Fibroblast of pulmonary artery (primary cell): Measurements from ENCODE around the gene CDCA7.
A peak's percentile ranks its signal among the peaks of the same experiment; 100 is the strongest.
"Not testable (repeated sequence)": the region's sequence is repeated elsewhere in the genome, so short reads cannot be mapped to it uniquely, and the experiment has no call there.

ENCODE experiments used
- DNase-seq: peaks from one replicate; pipeline ENCODE4 v3.0.0-alpha.2; 2010; ENCODE audit warnings: low read depth
- H3K4me3 ChIP-seq: replicated peaks from 2 replicates; pipeline ENCODE4 v1.5.1; 2011; ENCODE audit warnings: low read depth, mild to moderate bottlenecking, control low read depth, low read length, moderate library complexity
- TF ChIP-seq, protein P1 (sequence below): IDR thresholded peaks from 2 replicates; pipeline ENCODE4 v1.5.1; 2011; ENCODE audit warnings: mild to moderate bottlenecking, control low read depth, low read length, inconsistent platforms; ENCODE audit errors: missing control alignments

Gene CDCA7

DNA sequence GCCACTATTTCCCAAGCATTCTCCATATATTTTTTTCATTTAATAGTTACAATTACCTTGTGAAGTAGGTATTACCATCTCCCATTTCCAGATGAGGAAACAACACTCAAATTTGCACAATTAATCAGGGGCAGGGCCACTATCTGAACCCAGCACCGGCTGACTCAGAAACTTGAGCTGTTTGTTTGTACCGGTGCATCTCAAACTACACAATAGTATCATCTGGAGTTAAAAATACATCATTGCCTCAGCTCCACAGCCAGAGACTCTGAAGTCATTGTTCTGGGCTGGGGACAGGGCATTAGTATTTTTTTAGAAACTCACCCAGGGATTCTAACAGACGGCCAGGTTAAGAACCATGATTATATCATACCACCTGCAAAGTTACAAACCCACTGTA is 55.9 kb downstream of the CDCA7 start:
- H3K4me3 ChIP-seq = no peak overlapping the region
- no peak for DNase-seq
- TF ChIP-seq, protein P1, sequence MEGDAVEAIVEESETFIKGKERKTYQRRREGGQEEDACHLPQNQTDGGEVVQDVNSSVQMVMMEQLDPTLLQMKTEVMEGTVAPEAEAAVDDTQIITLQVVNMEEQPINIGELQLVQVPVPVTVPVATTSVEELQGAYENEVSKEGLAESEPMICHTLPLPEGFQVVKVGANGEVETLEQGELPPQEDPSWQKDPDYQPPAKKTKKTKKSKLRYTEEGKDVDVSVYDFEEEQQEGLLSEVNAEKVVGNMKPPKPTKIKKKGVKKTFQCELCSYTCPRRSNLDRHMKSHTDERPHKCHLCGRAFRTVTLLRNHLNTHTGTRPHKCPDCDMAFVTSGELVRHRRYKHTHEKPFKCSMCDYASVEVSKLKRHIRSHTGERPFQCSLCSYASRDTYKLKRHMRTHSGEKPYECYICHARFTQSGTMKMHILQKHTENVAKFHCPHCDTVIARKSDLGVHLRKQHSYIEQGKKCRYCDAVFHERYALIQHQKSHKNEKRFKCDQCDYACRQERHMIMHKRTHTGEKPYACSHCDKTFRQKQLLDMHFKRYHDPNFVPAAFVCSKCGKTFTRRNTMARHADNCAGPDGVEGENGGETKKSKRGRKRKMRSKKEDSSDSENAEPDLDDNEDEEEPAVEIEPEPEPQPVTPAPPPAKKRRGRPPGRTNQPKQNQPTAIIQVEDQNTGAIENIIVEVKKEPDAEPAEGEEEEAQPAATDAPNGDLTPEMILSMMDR = no peak

DNA sequence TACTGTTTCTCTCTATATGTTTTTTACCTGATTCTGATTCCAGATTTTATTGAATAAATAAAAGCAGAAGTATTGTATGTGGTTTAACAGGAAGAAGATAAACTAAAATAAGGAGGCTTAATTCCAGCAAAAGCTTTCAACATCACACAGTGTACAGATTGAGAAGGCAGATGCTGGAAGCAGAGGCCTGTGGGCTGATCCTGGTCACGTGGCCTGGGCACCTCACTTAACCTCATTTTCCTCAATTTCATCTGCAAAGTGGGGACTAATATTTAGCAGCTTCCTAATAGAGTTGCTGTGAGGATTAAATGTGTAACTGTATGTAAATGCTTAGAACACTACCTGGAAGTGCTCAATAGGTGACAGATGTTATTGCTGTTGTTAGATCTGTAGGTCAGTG is 58.0 kb downstream of the CDCA7 start:
- no peak for DNase-seq
- TF ChIP-seq, protein P1 = no peak
- H3K4me3 ChIP-seq = no peak overlapping the region

DNA sequence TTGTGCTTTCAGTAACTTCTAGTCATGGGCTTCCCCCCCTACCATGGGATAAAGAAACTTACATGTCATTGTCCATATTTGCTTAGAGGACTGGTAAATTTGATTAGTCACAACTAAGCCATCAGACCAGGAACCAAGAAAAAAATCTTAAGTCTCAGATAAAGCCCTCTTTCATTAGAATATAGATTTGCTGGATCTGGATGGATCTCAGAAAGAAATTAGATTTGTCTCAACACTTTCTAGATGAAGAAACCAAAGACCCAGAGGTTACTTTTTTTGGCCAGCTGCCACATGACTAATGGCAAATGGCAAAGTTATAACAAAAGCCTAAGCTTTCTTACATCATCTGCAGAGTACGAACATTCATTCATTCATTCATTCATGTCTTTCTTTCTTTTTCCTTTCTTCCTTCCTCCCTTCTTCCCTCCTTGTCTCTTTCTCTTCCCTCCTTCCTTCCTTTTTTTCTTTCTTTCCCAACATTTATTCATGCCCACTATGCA is 60.2 kb downstream of the CDCA7 start:
- no peak overlapping the region for H3K4me3 ChIP-seq
- DNase-seq = peak; percentile 79
- TF ChIP-seq, protein P1 = no peak

DNA sequence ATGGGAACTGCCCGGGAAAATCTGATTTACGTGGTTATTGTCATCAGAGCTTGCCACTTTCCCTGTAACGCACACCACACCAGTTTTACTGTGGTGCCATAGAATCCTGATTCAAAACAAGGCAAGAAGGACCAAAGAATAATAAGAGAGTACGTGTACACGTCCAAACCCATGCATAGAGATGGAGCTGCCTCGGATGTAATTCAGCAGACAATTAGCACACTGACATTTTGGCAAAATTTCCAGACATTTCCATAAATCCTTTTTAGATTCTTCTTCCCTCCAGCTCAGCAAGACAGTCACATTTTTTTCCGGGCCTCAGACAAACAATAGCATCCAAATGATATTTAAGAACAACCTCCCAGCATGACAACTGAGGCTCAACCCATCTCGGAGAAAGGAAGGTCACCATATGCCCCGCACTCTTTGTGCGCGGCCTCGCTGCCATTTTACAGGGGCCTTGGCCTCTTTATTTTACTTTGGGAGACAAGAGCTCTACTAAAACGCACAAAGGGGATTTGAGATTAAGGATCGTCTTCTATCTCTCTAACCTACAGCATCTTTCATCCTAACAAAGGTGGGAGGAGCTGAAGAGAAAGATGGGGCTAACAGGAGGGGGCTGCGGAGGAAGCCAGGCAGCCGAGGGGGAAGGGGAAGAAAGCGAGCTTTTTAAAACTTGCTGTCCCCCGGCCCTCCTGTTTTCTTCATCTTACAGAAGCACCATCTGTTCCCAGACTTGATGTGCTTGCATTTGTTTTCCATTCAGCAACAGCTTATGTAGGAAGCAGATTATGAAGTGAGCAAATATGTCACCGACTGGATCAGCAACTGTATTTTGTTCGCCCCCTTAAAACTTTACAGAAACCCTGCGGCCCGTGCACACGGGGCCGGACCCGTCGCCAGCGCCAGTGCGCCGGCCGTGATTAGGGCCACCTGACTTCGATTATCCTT is 61.0 kb downstream of the CDCA7 start:
- TF ChIP-seq, protein P1 = no peak
- no peak for DNase-seq
- no peak overlapping the region for H3K4me3 ChIP-seq

DNA sequence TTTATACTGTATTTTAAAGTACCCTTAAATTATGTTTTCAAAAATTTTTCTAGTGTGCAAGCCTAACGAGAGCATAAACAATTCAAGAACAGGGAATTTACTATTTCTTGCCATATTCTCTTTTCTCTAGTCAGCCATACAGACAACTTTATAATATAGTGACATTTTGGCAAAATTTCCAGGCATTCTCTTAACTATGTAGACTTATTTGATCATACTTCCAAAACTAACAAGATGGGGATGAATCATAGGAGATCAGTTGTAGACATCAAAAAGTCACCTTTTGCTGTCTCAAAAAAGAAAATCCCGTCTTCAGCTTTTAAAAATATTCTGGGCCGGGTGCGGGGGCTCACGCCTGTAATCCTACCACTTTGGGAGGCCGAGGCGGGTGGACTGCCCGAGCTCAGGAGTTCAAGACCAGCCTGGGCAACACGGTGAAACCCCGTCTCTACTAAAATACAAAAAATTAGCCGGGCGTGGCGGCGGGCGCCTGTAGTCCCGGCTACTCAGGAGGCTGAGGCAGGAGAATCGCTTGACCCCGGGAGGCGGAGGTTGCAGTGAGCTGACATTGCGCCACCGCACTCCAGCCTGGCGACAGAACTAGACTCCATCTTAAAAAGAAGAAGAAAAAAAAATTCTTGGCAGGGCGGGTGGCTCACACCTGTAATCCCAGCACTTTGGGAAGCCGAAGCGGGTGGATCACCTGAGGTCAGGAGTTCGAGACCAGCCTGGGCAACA is 61.9 kb downstream of the CDCA7 start:
- DNase-seq, H3K4me3 ChIP-seq: not testable (repeated sequence)

DNA sequence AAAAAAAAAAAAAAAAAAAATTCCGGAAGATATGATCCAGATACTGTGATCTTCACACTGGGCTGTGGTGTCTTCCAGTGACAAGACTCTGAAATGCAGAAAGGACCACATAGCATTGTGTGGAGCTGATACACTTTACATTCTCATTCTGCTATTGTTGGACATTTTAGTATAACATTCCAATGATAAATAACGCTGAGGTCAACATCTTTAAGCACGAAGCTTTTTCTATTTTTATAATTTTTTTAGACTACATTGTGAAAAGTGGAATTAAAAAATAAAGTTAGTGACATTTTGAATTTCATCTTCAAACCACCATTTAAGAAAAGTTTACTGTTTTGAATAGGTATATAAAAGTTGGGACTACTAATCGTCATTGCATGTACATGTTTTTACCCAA is 62.7 kb downstream of the CDCA7 start:
- H3K4me3 ChIP-seq = no peak overlapping the region
- TF ChIP-seq, protein P1 = no peak
- no peak for DNase-seq

DNA sequence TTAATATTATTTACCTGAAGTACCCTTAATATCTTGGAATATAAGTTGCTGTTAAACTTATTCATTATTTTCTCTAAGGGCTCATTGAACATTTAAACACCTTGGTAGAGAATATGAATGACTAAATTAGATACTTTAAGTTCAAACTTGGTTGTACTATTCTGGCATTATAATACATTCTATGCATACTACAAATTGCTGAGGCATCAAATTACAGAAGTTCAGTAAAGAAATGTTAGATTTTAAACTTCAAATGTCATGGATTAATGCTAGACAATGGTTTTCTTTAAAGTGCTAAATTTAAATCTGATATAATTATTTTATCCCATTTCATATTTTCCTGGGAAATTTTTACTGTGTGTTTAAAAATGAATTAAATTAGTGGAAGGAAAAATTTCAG is 63.1 kb downstream of the CDCA7 start:
- no peak overlapping the region for H3K4me3 ChIP-seq
- TF ChIP-seq, protein P1 = no peak
- no peak for DNase-seq
